GM19240 (cell line): ENCODE data around the gene NR0B1.

Experiments used
- DNase-seq: peaks from one replicate; pipeline ENCODE4 v3.0.0; 2011; ENCODE audit warnings: low spot score; ENCODE audit not compliant: insufficient read length

NR0B1 gene

DNA sequence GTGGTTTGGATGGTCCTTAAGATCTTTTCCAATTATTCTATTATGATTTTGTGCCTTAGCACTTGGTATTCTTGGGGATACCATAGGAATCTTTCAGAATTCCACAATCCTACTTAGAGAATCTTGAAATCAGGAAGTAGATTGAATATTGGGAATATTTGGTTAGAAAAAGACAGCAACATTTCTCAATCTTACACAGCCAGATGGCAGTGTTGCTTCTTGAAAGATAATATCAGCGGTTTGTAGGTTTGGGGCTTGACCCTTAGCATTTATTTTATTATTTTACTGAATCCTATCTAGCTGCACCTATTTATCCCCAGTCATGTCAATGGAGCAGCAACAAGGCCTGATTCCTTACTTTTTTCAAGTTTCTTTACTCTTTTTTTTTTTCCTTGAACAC, 33.7 kb downstream of the NR0B1 start:
- no peak for DNase-seq

- no peak for DNase-seq
Observed at GRCh38 chrX:30270639-30271038, 38.6 kb downstream of the NR0B1 start.

GRCh38 chrX:30262763-30263162, 46.4 kb downstream of the NR0B1 start:
- no peak for DNase-seq

GRCh38 chrX:30261012-30261411, 48.2 kb downstream of the NR0B1 start:
- no peak for DNase-seq

GRCh38 chrX:30259927-30260326, 49.3 kb downstream of the NR0B1 start:
- no peak for DNase-seq
